Activated naive CD8-positive, alpha-beta T cell treated with anti-CD3 and anti-CD28 coated beads, Interleukin-2, amount 50 U/mL, for 24 hours (primary cell): ENCODE measurements around the gene KCNQ1.

Experiments used
- ATAC-seq: fragments of 150-1000 bp; cut with Tn5 transposase; one replicate; pipeline ENCODE4 v1.10.0; 2021
- DNase-seq: peaks from one replicate; pipeline ENCODE4 v3.0.0; 2021
- H3K27ac Mint-ChIP-seq: one replicate; pipeline ENCODE4 v1.8.0; 2021; ENCODE audit warnings: mild to moderate bottlenecking, mixed read lengths
- H3K27me3 Mint-ChIP-seq: one replicate; pipeline ENCODE4 v1.8.0; 2021; ENCODE audit warnings: mixed read lengths
- H3K36me3 Mint-ChIP-seq: one replicate; pipeline ENCODE4 v1.8.0; 2021; ENCODE audit warnings: low read depth, mixed read lengths
- H3K4me1 Mint-ChIP-seq: one replicate; pipeline ENCODE4 v1.8.0; 2021; ENCODE audit warnings: mixed read lengths
- H3K4me3 Mint-ChIP-seq: one replicate; pipeline ENCODE4 v1.8.0; 2021; ENCODE audit warnings: mild to moderate bottlenecking, moderate library complexity, mixed read lengths
- H3K9me3 Mint-ChIP-seq: one replicate; pipeline ENCODE4 v1.8.0; 2021; ENCODE audit warnings: mixed read lengths

The KCNQ1 gene

GRCh38 chr11:2517386-2518064 lies 72.7 kb downstream of the KCNQ1 start:
- ATAC-seq (no peak), DNase-seq (no peak)
- Mint-ChIP-seq H3K9me3 (no peaks in the 10 kb centered on the region), H3K27me3 (no peaks in the 10 kb centered on the region), H3K4me3 (no peak overlapping the region), H3K27ac (no peak overlapping the region), H3K36me3 (no peaks in the 10 kb centered on the region), H3K4me1 (no peaks in the 10 kb centered on the region)

- Mint-ChIP-seq H3K27me3 (no peaks in the 10 kb centered on the region), H3K36me3 (no peaks in the 10 kb centered on the region), H3K4me1 (no peaks in the 10 kb centered on the region), H3K9me3 (no peaks in the 10 kb centered on the region), H3K27ac (no peak overlapping the region), H3K4me3 (no peak overlapping the region)
- ATAC-seq = no peak
- no peak for DNase-seq
These were observed 73.5 kb downstream of the KCNQ1 start for GRCh38 chr11:2518111-2518982.

GRCh38 chr11:2518983-2519340 lies 74.2 kb downstream of the KCNQ1 start:
- ATAC-seq = no peak
- Mint-ChIP-seq H3K36me3 (no peaks in the 10 kb centered on the region), H3K9me3 (no peaks in the 10 kb centered on the region), H3K27ac (no peak overlapping the region), H3K4me3 (no peak overlapping the region), H3K27me3 (no peaks in the 10 kb centered on the region), H3K4me1 (peaks cover 2% of the 10 kb centered on the region)
- no peak for DNase-seq

GRCh38 chr11:2519517-2519861 lies 74.7 kb downstream of the KCNQ1 start:
- H3K27ac Mint-ChIP-seq = no peak overlapping the region

GRCh38 chr11:2519862-2520735 lies 75.3 kb downstream of the KCNQ1 start:
- ATAC-seq = no peak
- Mint-ChIP-seq H3K4me3 (no peak overlapping the region), H3K4me1 (peaks cover 3% of the 10 kb centered on the region), H3K27ac (no peak overlapping the region), H3K27me3 (no peaks in the 10 kb centered on the region), H3K9me3 (no peaks in the 10 kb centered on the region), H3K36me3 (no peaks in the 10 kb centered on the region)
- no peak for DNase-seq

More at GRCh38 chr11:2519517-2519861, 74.7 kb downstream of the KCNQ1 start:
- no peak for DNase-seq
- H3K4me3 Mint-ChIP-seq = no peak overlapping the region
- H3K4me1 Mint-ChIP-seq = peaks cover 2% of the 10 kb centered on the region
- H3K9me3 Mint-ChIP-seq = no peaks in the 10 kb centered on the region
- H3K27me3 Mint-ChIP-seq = no peaks in the 10 kb centered on the region
- no peaks in the 10 kb centered on the region for H3K36me3 Mint-ChIP-seq
- ATAC-seq = no peak

- H3K27ac Mint-ChIP-seq = no peak overlapping the region
- H3K27me3 Mint-ChIP-seq = no peaks in the 10 kb centered on the region
These were observed 75.9 kb downstream of the KCNQ1 start for GRCh38 chr11:2520736-2521035.

GRCh38 chr11:2521081-2521732 lies 76.4 kb downstream of the KCNQ1 start:
- no peak overlapping the region for H3K27ac Mint-ChIP-seq
- ATAC-seq (no peak), DNase-seq (no peak)
- no peak overlapping the region for H3K4me3 Mint-ChIP-seq
- H3K9me3 Mint-ChIP-seq = no peaks in the 10 kb centered on the region
- no peaks in the 10 kb centered on the region for H3K27me3 Mint-ChIP-seq
- H3K36me3 Mint-ChIP-seq = no peaks in the 10 kb centered on the region
- H3K4me1 Mint-ChIP-seq = peaks cover 14% of the 10 kb centered on the region

More at GRCh38 chr11:2520736-2521035, 75.9 kb downstream of the KCNQ1 start:
- no peak overlapping the region for H3K4me3 Mint-ChIP-seq
- DNase-seq (no peak), ATAC-seq (no peak)
- peaks cover 9% of the 10 kb centered on the region for H3K4me1 Mint-ChIP-seq
- no peaks in the 10 kb centered on the region for H3K9me3 Mint-ChIP-seq
- H3K36me3 Mint-ChIP-seq = no peaks in the 10 kb centered on the region

- Mint-ChIP-seq H3K4me1 (peaks cover 22% of the 10 kb centered on the region), H3K4me3 (no peak overlapping the region), H3K36me3 (no peaks in the 10 kb centered on the region), H3K27me3 (no peaks in the 10 kb centered on the region), H3K27ac (no peak overlapping the region), H3K9me3 (no peaks in the 10 kb centered on the region)
- ATAC-seq = no peak
- DNase-seq = peak; percentile 0
These were observed 77.2 kb downstream of the KCNQ1 start for GRCh38 chr11:2521733-2522630.

- Mint-ChIP-seq H3K4me1 (peaks cover 25% of the 10 kb centered on the region), H3K9me3 (no peaks in the 10 kb centered on the region), H3K27me3 (no peaks in the 10 kb centered on the region), H3K27ac (no peak overlapping the region), H3K4me3 (no peak overlapping the region), H3K36me3 (no peaks in the 10 kb centered on the region)
- DNase-seq (no peak), ATAC-seq (no peak)
These were observed 77.9 kb downstream of the KCNQ1 start for GRCh38 chr11:2522631-2523255.

- Mint-ChIP-seq H3K9me3 (no peaks in the 10 kb centered on the region), H3K27me3 (no peaks in the 10 kb centered on the region), H3K4me3 (no peak overlapping the region), H3K27ac (no peak overlapping the region), H3K36me3 (no peaks in the 10 kb centered on the region), H3K4me1 (peaks cover 25% of the 10 kb centered on the region)
- no peak for ATAC-seq
- DNase-seq = no peak
These were observed 79.1 kb downstream of the KCNQ1 start for GRCh38 chr11:2523821-2524391.

- no peaks in the 10 kb centered on the region for H3K9me3 Mint-ChIP-seq
- no peak overlapping the region for H3K27ac Mint-ChIP-seq
- H3K27me3 Mint-ChIP-seq = no peaks in the 10 kb centered on the region
- DNase-seq (peak; percentile 1), ATAC-seq (no peak)
- peaks cover 25% of the 10 kb centered on the region for H3K4me1 Mint-ChIP-seq
- no peaks in the 10 kb centered on the region for H3K36me3 Mint-ChIP-seq
- H3K4me3 Mint-ChIP-seq = no peak overlapping the region
These were observed 79.8 kb downstream of the KCNQ1 start for GRCh38 chr11:2524446-2525165.

GRCh38 chr11:2525166-2525861 lies 80.5 kb downstream of the KCNQ1 start:
- DNase-seq = no peak
- H3K27ac Mint-ChIP-seq = no peak overlapping the region
- H3K27me3 Mint-ChIP-seq = no peaks in the 10 kb centered on the region
- no peaks in the 10 kb centered on the region for H3K9me3 Mint-ChIP-seq
- ATAC-seq = no peak
- H3K36me3 Mint-ChIP-seq = no peaks in the 10 kb centered on the region
- peaks cover 25% of the 10 kb centered on the region for H3K4me1 Mint-ChIP-seq
- no peak overlapping the region for H3K4me3 Mint-ChIP-seq
